Measurements from ENCODE around the gene CASP4.

- TF ChIP-seq, protein P1, sequence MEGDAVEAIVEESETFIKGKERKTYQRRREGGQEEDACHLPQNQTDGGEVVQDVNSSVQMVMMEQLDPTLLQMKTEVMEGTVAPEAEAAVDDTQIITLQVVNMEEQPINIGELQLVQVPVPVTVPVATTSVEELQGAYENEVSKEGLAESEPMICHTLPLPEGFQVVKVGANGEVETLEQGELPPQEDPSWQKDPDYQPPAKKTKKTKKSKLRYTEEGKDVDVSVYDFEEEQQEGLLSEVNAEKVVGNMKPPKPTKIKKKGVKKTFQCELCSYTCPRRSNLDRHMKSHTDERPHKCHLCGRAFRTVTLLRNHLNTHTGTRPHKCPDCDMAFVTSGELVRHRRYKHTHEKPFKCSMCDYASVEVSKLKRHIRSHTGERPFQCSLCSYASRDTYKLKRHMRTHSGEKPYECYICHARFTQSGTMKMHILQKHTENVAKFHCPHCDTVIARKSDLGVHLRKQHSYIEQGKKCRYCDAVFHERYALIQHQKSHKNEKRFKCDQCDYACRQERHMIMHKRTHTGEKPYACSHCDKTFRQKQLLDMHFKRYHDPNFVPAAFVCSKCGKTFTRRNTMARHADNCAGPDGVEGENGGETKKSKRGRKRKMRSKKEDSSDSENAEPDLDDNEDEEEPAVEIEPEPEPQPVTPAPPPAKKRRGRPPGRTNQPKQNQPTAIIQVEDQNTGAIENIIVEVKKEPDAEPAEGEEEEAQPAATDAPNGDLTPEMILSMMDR (conservative IDR thresholded peaks at IDR 0.05; ENCODE audit: low read length): no peak
- TF ChIP-seq EZH2phosphoT487 (IDR thresholded peaks at IDR 0.05; ENCODE audit: borderline replicate concordance): no peak
Measured at GRCh38 chr11:105005451-105005845, 37.1 kb upstream of the CASP4 start.

All from Loucy (cell line).